ACHN (cell line): ENCODE data around the gene ZMYND12.

ENCODE experiments used
- DNase-seq: peaks from one replicate; pipeline ENCODE4 v3.0.0-alpha.2; 2015
- in situ Hi-C: cut with HindIII; loops from 2 replicates; pipeline ENCODE4 v1.10.0; 2017; ENCODE audit warnings: low sequenced_read_pairs, low pct_ligation_motif_present, low pct_unique_long_range_greater_than_20kb

ZMYND12 gene

DNA sequence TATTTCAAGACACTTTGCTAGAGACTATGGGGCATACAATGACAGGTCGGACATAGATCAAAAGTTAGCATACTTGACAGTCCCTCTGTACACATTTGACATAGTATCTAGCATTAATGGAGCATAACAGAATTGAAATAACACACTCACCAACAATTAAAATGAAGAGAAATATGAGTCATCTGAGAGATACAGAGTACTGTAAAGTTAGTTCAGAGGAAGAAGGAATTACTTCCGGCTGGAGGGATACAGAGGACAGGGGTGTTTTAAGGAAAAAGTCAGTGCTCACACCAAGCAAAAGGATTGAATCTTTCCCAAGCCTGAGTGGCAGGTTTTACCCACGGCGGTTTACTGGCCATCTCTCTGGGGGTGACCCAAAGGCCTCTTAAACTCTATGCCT is 2.4 kb downstream of the ZMYND12 start:
- in situ Hi-C loops: no loop called here
- DNase-seq: peak; percentile 18

GRCh38 chr1:42450061-42450460 is 5.8 kb downstream of the ZMYND12 start:
- DNase-seq: no peak
- in situ Hi-C loops: no loop called here

DNA sequence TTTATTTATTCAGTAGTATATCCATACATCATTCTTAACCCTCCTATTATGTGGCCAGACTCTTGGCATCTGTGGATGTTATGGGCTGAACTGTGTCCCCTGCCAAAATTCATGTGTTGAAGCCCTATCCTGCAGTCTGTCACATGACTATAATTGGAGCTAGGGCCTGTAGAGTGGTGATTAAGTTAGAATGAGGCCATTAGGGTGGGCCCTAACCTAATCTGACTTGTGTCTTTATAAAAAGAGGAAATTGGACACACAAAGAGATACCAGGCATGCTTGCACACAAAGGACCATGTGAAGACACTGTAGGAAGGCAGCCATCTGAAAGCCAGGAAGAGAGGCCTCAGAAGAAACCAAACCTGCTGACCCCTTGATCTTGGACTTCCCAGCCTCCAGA is 6.6 kb downstream of the ZMYND12 start:
- in situ Hi-C loops: no loop called here
- no peak for DNase-seq

- no peak for DNase-seq
- in situ Hi-C loops: no loop called here
Measured at GRCh38 chr1:42442662-42443061, 13.2 kb downstream of the ZMYND12 start.

DNA sequence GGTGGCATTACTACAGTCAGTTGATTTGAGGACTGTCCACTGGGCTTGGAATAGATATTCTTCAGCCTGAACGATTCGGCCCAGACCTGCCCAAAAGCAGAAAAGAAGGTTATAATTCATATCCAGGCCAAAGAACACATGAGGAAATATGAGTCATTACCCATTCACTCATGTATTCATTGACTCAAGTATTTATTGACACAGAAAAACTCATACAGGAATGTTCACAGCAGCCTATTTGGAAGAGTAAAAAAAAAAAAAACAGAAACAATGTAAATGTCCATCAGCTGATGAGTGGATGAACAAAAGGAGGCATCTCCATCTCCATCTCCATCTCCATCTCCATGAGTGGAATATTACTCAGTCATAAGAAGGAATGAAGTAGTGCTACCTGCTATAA is 15.9 kb downstream of the ZMYND12 start:
- peak; percentile 71 for DNase-seq
- in situ Hi-C loops: no loop called here

- in situ Hi-C loops: no loop called here
- DNase-seq: no peak
Measured at GRCh38 chr1:42434340-42434739, 21.5 kb downstream of the ZMYND12 start.

GRCh38 chr1:42433369-42433768 is 22.5 kb downstream of the ZMYND12 start:
- in situ Hi-C loops: no loop called here
- no peak for DNase-seq

GRCh38 chr1:42432714-42433113 is 23.1 kb downstream of the ZMYND12 start:
- DNase-seq: no peak
- in situ Hi-C loops: no loop called here

DNA sequence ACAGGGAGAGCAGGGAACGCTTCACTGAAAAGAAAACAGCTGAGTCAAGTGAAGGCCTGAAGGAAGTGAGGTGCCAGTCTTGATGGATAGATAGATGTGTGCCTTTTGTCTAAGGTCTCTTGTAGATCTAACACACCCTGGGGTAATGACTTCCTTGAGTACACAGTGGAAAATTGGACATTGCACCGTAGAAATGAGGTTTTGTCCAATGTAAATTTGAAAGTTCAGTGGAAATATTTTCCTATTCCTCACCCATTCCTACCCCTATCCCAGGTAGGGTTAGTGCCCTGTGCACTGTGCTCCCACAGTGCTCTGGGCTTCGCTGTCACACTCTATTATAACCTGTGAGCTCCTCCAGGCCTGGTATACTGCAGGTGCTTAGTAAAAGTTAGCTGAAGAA is 24.3 kb downstream of the ZMYND12 start:
- in situ Hi-C loops: no loop called here
- DNase-seq: no peak

GRCh38 chr1:42430286-42431135 is 25.3 kb downstream of the ZMYND12 start:
- in situ Hi-C loops: no loop called here
- no peak for DNase-seq

DNA sequence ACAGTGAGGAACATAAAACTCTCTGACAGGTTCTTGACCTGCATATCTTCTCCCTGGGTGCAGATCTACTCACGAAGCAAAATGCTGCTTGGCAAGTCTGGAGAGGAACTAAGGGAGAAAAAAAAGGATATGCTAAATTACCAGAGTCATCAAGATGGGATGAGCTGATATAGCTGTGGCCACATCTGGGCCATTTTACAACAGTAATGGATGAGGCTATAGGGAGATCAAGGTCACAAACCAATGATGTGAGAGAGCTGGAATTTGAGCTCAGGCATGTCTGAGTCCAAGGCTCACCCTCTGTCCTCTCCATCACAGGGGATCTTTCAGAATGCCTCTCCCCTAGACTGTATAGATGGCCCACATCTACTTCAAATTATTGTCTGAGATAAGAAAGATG is 26.2 kb downstream of the ZMYND12 start:
- no peak for DNase-seq
- in situ Hi-C loops: no loop called here

DNA sequence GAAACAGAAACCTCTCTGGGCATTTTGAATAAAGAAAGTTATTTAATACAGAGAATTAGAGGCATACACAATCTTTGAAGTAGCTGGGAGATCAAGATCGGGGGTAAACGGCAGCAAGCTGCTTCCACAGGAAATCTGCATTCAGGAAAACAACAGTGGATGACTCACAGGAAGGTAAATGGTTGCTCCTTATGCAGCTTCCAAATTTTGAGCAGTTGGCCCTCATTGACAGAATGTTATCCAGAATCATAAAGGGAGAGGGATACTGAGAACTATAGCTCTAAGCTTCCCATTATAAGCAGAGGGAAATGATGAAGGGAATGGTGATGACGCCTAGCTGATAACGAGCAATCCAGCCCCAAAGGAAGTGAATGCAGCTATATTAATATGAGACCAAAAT is 28.6 kb downstream of the ZMYND12 start:
- in situ Hi-C loops: no loop called here
- DNase-seq: no peak

GRCh38 chr1:42424201-42424600 is 31.6 kb downstream of the ZMYND12 start:
- in situ Hi-C loops: no loop called here

DNA sequence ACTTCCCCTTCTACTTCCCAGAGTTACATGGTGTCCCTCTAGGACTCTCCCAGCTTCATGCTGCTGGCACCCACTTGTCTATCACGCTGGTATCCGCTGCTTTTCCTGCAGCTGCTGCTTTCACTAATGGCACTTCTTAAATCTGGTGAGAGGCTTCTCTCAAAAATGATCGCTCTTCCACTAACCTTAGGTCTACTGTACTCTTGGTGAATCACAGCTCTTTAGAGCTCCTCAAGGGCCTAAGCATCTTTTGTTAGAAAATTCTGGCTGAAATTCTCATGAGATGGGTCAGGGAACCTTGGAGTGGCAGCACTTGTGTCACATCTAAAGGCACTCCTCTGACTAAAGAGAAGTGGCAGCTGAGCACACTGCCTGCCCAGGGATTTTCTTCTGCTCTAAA is 32.1 kb downstream of the ZMYND12 start:
- no peak for DNase-seq
- in situ Hi-C loops: no loop called here

More at GRCh38 chr1:42424201-42424600, 31.6 kb downstream of the ZMYND12 start:
- no peak for DNase-seq

- DNase-seq: no peak
- in situ Hi-C loops: no loop called here
Measured at GRCh38 chr1:42422737-42423136, 33.1 kb downstream of the ZMYND12 start.

- in situ Hi-C loops: no loop called here
- peak; percentile 65 for DNase-seq
Measured at GRCh38 chr1:42420911-42421585, 34.8 kb downstream of the ZMYND12 start.

DNA sequence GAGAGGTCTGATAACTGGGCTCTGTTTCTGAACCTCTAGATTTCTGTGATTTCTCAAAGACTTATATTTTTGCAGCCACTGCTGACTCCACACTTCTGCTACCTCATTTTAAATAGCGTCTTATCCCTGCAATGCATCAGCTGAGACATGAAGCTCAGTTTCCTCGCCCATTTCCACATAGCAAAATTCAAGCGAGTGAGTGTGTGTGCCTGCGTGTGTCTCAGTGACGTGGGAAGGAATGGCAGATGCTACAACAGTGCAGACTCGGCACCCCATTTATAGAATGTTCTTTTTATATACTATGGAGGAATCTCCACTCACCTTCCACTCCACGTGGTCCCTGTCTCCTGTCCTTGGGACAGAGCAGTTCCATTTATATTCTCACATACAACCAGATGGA is 35.7 kb downstream of the ZMYND12 start:
- in situ Hi-C loops: no loop called here
- DNase-seq: no peak

DNA sequence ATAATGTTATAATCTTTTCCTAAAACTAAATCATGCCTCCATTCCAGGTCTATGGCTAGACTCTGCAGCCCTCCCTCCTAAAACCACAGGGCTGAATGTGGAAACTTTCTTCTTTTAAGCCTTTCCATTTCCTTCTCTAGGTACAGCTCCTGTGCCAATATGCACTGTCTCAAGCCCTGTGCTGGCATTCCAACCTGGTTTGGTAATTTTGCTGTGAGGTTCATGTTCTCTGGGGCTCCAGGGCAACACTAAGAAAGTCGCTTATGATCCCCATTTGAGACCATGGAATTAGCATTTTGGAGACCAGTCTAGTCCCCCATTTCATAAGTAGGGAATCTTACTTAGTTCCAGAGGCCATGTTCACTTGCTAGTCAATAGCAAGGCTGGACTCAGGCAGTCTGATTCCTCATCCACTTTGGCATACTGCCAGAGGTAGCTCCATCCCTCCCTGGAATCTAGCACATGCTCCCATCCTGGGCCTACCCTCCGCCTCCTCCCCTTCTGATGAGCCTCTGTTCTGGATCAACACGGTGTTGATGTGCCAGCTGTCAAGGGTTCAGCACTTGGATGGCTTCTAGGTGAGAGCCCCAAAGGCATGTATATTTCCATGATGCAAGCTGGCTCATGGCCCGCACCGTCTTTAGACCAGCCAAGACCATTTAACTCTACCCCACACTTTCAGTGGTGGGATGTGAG is 36.5 kb downstream of the ZMYND12 start:
- in situ Hi-C loops: no loop called here
- DNase-seq: no peak

- in situ Hi-C loops: no loop called here
- no peak for DNase-seq
Measured at GRCh38 chr1:42418516-42418915, 37.3 kb downstream of the ZMYND12 start.
